HK-2 (cell line): ENCODE measurements around the gene HLTF.
"Not testable (repeated sequence)": the region's sequence is repeated elsewhere in the genome, so short reads cannot be mapped to it uniquely, and the experiment has no call there.

ENCODE experiments used
- DNase-seq: peaks from one replicate; pipeline ENCODE4 v3.0.0-alpha.2; 2018; ENCODE audit not compliant: unreplicated experiment

The HLTF gene, protein sequence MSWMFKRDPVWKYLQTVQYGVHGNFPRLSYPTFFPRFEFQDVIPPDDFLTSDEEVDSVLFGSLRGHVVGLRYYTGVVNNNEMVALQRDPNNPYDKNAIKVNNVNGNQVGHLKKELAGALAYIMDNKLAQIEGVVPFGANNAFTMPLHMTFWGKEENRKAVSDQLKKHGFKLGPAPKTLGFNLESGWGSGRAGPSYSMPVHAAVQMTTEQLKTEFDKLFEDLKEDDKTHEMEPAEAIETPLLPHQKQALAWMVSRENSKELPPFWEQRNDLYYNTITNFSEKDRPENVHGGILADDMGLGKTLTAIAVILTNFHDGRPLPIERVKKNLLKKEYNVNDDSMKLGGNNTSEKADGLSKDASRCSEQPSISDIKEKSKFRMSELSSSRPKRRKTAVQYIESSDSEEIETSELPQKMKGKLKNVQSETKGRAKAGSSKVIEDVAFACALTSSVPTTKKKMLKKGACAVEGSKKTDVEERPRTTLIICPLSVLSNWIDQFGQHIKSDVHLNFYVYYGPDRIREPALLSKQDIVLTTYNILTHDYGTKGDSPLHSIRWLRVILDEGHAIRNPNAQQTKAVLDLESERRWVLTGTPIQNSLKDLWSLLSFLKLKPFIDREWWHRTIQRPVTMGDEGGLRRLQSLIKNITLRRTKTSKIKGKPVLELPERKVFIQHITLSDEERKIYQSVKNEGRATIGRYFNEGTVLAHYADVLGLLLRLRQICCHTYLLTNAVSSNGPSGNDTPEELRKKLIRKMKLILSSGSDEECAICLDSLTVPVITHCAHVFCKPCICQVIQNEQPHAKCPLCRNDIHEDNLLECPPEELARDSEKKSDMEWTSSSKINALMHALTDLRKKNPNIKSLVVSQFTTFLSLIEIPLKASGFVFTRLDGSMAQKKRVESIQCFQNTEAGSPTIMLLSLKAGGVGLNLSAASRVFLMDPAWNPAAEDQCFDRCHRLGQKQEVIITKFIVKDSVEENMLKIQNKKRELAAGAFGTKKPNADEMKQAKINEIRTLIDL

DNA sequence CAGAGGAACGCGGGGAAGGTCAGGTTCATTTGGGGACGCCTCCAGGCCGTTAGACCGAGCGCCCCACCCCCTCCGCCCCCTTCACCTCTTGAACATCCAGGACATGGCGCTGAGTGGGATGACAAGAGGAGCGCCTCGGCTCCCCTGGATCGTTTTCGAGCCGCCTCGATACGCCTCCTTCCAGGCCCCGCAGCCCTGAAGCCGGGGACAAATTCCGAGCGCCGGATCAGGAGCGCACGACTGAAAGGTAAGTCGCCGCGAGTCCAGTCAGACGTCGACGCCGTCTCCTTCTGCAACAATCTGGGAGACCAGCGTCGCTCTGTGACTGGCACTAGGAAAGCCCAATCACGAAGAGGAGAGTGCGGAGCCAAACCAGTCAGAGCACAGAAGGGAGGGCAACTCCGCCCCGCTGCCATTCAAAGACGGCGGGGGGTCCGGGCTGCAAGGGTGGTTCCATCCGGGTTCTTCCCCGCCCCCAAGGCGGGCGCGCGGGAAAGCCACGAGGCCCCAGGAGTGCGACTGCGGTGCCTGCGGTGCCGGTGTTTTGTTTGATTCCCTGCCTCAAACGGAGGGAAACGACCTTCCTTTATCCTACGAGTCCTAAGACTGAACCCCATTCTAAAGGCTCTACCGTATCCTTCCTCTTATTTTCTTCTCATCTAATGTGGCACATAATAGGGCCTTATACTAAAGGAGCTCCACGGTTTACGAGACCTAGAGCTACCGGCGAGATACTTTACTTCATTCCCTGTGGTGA, at the start of gene HLTF:
HLTF (minus strand) TSS at position 302 of the 757 bp plus-strand sequence; CDS start at position 105, 197 bp downstream.
- peak; percentile 99 for DNase-seq

DNA sequence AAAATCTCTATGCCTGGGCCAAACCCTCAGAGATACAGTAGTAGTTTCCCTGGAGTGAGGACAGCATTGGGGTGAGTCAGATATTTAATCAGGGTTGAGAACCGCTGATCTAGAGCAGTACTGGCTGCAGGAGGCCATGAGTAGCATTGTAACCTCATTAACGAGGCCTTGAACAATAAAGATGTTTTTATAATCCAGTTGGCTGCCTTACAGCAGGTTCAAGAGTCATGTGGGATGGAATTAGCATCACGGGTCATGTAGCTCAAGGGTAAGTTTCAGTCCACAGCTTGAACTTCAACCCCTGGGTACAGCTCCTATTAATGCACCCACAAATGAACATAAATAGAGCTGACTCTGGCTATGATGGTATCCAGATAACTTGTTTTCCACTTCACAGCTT, 48.2 kb upstream of the HLTF start:
- no peak for DNase-seq

DNA sequence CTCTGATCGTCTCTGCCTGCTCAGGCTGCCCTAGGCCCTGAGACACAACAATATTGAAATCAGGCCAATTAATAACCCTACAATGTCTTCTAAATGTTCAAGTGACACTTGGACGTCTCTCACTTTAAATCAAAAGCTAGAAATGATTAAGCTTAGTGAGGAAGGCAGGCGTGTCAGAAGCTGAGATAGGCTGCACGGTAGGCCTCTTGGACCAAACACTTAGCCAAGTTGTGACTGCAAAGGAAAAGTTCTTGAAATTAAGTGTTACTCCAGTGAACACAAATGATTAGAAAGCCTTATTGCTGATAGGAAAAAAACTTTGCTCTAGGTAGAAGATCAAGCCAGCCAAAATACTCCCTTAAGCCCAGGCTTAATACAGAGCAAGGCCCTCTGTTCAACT, 45.3 kb upstream of the HLTF start:
- DNase-seq = no peak

DNA sequence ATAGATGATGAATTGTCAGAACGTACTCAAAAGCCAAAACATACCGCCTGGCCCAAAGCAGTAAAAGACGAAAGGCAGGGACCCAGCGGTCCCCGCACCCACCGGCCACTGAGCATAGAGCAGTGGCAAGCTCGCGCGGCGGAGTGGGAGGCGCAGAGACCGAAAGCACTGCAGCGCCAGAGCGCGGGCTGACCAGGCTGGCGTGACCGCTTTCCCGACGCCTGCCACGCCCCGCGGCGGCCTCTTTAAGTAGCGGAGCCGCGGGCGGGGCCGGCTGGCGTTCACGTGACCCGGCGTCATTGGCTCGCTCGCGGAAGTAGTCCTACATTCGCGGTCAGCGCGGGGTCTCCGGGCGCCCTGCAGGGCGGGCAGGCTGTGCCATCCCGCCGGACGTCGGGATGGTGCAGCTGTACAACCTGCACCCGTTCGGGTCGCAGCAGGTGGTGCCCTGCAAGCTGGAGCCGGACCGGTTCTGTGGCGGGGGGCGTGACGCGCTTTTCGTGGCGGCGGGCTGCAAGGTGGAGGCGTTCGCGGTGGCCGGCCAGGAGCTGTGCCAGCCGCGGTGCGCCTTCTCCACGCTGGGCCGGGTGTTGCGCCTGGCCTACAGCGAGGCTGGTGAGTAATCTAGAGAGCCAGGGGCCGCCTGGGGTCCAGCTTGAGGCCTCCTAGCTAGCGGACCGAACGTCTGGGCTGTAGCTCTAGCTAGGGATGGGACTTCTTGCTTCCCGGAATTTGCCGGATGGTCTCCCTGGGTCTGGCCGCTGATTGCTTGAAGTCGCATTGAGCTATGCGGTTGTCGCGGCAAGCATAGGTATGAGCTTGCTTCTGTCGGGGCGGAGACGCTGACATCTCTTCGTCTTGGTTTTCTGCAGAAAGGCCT, 43.2 kb upstream of the HLTF start, which contains the start of gene HPS3:
HPS3 (plus strand) TSS at position 313 of the 880 bp plus-strand sequence; CDS start at position 399, 86 bp downstream.
- peak; percentile 94 for DNase-seq

DNA sequence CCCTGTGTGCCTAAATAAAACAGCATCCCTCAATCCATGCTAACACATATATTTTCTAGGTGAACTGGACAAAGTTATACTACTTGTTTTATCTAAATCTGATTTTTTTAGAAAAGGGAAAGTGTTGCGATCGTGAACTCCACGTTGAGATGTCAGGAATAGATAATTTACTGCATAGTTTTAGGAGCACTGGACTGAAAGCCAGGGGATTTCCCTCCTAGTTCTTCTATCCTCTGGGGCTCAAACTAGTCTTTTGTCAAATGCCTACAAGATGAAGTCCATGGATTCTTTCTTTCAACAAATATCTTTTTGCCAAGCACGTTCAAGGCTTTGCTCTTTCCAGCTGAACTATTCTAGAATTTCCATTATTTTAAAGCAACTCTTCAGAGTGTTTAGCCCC, 42.5 kb upstream of the HLTF start:
- DNase-seq = no peak

DNA sequence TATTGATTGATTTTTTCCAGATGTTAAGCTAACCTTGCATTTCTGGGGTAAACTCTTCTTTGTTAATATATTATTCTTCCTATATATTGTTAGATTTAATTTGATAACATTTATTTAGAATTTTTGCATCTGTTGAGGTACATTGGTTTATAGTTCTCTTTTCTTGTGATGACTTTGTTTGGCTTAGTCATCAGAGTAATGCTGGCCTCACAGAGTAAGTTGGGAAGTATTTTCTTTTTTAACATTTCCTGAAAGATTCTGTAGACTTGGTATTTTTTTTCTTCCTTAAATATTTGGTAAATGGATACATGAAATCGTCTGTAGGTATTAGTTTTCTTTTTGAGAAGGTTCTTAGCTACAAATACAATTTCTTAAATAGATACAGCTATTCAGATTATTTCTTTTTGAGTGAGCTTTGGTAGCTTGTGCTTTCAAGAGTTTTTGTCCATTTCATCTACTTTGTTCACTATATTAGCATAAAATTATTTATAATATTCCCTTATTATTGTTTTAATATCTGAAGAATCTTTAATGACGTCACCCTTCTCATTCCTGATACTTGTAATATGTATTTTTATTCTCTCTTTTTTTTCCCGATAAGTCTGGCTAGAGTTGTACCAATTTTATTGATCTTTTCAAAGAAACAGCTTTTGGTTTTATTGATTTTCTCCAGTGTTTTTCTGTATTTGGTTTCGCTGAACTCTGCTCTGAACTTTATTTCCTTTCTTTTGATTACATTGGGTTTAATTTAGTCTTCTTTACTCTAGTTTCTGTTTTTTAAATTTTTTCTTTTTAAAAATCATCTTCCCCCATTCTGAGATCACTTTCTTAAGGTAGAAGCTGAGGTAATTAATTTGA, 36.6 kb upstream of the HLTF start:
- DNase-seq = no peak

DNA sequence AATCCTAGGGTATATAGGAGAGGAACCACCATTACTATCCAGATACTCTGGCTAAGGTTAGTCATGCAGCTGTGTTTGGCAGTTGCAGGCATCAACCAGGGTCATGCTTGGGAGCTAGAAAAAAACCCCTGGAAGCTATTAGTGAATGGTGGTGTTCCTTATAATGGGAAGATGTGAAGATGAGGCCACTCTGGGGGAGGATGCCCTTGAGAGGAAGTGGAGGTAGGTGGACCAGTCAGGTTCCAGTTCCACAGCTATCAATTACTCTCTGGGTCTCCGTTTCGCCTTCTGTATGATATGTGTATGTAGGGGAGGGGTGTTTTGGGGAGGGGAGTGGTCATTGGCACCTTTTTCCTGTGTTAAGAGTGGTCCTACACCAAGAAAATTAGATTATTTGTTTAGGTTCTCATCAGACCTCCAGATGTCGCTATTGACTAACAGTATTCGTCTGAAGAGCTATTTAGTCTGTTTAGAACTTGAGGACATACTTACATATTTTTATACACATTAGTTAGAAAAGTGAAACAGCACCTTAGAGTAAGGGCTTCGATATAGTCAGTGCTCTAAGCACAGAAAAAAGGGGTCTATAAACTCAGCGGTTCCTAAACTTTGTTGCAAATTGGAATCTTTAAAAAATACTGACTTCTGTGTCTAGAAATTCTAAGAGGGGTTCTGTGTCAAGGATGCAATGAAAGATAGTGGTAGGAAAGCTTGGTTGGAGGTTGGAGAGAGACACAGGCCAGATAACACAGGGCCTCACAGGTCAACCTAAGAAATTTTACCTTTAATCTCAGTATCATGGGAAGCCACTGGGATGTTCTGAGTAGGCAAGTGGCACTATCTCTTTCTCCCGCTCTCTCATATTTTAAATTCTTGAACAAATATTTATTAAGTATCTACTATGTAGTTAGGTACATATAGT, 34.0 kb upstream of the HLTF start:
- DNase-seq = no peak

DNA sequence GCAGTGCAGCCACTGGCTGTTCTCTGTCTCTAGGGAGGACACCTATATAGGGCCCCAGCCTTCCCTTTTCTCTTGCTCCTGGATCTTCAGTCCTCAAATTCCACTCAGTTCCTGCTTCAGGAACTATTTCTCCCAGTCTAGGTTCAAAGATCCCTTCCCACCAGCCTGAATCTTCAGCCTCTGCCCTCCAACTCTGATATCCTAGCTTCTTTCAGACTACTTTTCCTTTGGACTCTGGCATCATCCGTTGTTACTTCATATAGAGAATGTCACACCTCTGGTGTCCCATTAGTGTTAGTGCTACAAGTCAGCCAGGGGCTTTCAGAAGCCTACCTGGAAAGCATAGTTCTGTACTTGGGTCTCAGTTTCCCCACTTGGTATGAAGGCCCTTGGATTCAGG, 33.1 kb upstream of the HLTF start:
- DNase-seq = no peak

DNA sequence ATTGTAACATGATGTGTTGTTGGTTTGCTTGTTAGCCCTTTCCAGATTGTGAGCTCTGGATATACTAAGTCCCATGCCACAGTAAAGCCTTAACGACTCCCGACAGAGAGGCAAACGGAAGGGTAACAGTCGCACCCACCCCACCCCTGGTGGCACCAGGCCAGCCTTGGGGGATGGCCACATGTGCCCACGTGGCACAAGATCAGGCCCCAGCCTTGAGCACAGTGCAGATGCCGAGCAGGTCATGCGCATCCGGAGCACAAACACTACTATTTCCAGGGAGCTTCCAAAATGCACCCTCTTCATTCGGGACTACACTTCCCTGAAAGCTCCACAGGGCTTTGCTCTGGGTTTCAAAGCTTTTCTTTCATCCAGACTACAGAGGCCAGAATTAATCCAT, 32.4 kb upstream of the HLTF start:
- DNase-seq = no peak

DNA sequence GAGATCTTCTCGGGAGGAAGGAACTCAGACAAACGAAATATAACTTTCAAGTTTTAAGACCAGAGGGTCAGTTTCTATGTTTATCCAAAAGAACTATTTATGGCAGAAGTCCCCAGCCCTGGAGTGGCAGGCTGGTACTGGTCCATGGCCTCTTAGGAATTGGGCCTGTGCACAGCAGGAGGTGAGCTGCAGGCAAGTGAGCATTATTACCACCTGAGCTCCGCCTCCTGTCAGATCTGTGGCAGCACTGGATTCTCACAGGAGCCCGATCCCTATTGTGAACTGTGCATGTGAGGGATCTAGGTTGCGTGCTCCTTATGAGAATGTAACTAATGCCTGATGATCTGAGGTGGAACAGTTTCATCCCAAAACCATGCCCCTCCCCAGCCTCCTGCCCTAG, 28.8 kb upstream of the HLTF start:
- no peak for DNase-seq

DNA sequence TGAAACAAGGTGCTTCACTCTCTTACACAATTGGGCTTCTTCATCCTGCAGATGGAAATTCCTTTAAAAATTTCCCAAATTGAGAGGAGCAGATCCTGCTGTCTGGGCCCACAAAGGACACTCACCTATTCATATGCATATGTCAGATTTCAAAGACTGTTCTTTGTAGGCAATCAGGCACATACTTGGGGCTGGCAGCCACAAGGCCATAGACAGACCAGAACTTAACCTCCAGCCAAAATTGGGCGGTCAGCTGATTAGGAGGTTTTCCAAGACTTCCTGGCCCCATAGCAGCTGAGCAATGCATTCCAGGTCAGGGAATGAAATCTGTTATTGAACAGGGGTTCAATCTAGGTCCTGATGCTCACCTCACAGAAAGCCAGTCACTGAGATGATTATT, 28.1 kb upstream of the HLTF start:
- no peak for DNase-seq

DNA sequence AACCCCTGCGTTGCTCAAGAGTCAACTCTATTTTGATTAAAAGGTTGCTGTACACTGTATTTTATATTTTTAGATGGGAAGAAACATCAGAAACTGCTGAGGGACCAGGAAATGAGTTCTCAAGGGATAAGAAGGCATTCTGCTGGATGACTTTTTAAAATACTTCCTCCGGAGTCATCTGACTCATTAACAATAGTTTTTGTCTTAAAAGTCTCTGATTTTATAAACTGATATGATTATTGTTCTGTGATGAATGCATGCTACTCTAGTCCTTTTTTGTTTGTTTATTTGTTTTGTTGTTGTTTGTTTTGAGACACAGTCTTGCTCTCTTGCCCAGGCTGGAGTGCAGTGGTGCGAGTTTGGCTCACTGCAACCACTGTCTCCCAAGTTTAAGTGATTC, 18.2 kb upstream of the HLTF start:
- DNase-seq = no peak

DNA sequence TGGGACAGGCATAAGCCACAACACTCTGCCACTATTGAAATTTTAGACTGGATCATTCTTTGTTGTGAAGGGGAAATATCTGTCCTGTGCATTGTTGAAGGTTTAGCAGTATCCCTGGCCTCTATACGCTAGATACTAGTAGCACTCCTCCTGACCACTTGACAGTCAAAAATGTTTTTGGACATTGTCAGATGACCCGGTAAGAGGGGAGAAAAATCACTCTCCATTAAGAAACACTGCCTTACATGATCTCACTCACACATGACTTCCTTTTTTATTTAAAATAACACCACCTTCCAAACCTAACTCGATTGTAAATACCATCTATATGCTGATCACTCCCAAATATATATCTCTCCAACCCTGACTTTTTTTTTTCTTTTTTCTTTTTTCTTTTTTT, 15.3 kb upstream of the HLTF start:
- no peak for DNase-seq

DNA sequence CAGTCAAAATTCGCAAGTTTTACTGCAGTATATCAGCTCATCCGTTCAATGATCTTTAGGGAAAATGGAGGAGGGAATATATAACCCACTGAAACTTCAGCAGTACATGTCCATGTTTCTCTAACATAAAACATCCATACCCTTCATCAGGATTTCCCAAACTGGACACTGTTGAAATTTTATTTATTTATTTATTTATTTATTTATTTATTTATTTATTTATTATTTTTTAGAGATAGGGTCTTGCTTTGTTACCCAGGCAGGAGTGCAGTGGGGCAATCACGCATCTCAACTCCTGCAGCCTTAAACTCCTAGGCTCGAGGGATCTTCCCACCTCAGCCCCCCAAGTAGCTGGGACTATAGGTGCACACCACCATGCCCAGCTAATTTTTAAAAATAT, 14.8 kb upstream of the HLTF start:
- no peak for DNase-seq

DNA sequence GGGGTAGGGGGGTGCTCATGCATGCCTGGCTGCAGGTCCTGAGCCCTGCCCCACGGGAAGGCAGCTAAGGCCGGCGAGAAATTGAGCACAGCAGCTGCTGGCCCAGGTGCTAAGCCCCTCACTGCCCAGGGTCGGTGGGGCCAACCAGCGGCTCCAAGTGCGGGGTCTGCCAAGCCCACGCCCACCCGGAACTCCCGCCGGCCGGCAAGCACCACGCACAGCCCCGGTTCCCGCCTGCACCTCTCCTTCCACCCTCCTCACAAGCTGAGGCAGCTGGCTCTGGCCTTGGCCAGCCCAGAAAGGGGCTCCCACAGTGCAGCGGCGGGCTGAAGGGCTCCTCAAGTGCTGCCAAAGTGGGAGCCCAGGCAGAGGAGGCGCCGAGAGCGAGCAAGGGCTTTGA, 11.7 kb upstream of the HLTF start:
- DNase-seq = not testable (repeated sequence)

DNA sequence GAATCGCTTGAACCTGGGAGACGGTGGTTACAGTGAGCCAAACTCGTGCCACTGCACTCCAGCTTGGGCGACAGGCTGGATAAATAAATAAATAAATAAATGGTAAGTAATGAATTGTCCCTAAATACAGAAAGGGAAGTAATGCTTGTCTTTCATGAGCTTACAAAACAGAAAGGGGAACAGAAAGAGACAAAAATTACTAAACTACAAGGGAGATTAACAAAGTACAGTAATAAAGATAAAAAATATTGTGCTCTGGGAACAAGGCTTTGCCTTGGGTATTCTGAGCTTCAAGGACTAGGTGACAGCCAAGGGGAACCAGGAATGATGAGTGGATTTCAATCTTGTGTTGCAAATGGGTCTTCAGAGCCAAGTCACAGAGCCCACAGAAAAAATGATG, 9.2 kb upstream of the HLTF start:
- no peak for DNase-seq

DNA sequence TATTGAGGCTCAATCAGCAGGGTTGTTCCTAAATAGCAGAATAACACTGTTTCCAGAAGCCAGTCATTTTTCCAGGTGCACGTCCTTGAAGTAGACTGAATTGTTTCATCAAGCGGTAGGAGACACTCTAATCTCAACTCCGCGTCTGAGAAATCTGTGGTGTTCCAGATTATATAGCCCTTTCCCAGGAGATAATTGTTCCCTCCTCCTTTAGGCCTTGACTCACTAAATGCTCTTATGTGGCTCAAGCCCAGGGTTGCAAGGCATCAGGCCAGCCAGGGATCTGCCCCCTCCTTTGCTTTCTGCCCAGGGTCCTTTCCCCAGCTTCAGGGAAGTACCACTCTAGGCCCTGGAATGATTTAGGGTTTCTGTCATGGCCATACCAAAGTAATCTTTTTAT, 5.7 kb upstream of the HLTF start:
- DNase-seq = no peak

DNA sequence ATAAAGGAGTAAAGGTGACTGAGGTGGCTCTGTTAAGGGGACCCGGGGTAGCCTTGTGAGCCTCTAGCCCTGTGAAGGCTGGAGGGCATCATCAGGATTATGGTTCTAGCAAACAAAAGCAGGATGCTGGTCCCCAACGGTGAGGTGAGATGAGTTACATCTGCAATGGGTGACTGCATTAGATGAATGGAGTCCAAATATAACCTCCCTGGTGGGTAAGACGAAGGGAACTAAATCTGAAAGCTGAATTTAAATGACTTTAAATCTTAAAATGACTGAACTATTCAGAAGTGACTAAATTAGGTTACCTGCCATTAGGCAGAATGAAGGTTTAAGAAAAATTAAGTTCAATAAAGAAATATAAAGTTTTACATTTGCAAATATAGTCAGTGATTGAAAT, 4.6 kb upstream of the HLTF start:
- DNase-seq = no peak

DNA sequence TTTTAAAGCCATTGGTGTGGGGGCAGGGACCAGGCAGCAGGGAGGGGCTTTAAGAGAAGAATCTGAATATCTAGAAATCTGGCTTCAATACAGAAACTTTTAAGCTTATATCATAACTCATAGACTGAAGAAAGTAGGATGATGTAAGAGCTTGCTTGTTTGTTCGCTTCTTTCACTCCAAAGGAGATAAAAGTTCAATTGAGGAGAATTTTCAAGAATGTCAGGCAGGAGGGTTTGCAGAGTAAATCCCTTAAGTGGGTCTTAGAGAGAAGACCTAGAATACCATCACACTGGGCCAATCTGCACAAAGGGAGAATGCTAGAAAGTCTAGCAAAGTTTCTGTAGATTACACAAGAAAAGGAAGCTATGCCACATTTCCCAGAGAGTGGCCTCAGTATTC, 4.1 kb upstream of the HLTF start:
- no peak for DNase-seq
